Epithelial cell of proximal tubule (primary cell): ENCODE measurements around the gene FAM184B. TPM values are rescaled to one million over a fixed set of nuclear protein-coding genes. Genes with fewer than 3 reads are reported as not detected.

Experiments used
- DNase-seq: peaks from one replicate; pipeline ENCODE4 v3.0.0-alpha.2; 2011; ENCODE audit warnings: low read depth
- H3K4me3 ChIP-seq: 2 replicates; pipeline ENCODE4 v1.5.1; 2011; ENCODE audit warnings: low read depth, mild to moderate bottlenecking, low read length
- CTCF ChIP-seq: conservative IDR thresholded peaks from 2 replicates; pipeline ENCODE4 v1.5.1; 2012; ENCODE audit warnings: low read depth, mild to moderate bottlenecking, low read length
- total RNA-seq: library from RNA; depleted of rRNA; stranded (reverse); fragments of >200 nt; gene quantifications from 2 replicates; pipeline ENCODE4 v1.2.3, GENCODE V29; 2015

FAM184B gene
- total RNA-seq, 1 donor from 2014 or later = 0.17 TPM

GRCh38 chr4:17757621-17758020 is 23.8 kb downstream of the FAM184B start:
- TF ChIP-seq CTCF = no peak
- H3K4me3 ChIP-seq = no peak overlapping the region
- DNase-seq = no peak

DNA sequence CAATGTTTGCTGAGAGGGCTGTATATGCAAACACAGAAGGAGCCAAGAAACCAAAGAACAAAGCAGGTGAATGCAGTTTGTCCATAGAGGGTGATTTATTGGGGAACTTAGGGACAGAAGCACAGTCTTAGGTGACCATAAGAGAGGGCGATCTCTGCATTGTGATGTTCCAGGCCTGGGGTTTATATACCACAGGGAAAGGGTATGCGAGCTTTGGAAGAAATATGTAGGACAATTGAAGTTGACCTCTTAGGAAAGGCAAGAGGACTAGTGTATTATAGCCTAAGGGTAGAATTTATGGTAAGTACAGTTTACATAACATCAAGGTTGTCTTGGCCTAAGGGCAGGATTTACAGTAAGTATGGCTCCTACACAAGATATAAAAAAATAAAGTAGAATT is 27.8 kb downstream of the FAM184B start:
- no peak overlapping the region for H3K4me3 ChIP-seq
- no peak for DNase-seq
- TF ChIP-seq CTCF = no peak

DNA sequence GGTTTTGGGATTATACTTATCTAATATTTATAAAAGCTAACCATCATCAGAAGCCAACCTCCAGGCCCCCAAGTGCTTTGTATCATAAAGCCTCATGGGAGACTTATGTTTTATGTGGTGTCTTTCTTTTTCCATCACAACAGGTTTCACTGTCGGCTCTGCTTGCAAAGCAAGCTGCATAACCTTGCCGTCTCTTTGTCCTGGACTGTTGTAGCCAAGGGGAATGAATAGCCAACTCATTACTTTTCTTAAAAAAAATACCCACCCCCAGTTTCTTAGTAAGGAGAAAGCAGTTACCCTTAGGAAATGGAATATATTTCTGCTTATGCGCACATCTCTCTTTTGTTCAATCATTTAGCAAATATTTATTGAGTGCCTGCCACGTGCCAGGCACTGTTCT is 40.7 kb downstream of the FAM184B start:
- no peak for TF ChIP-seq CTCF
- no peak for DNase-seq
- H3K4me3 ChIP-seq = no peak overlapping the region

GRCh38 chr4:17736484-17736883 is 44.9 kb downstream of the FAM184B start:
- no peak for DNase-seq
- H3K4me3 ChIP-seq = no peak overlapping the region
- no peak for TF ChIP-seq CTCF

DNA sequence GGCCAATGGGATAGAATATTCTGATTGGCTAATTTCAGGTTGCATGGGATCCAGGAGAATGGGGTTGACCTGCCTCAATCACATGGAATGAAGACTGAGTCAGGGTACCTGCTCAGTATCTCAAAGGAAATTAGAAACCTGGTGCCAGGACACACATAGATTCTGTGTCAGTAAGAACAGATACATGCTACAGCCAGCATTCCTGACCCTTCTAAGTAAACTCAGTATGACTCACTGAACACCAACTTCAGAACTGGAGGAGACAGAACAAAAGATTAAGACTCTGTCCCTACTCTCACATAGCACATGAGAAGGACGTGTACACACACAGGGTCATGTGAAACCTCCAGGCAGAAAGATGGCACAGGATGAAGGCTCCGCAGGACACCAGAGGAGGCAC is 54.5 kb downstream of the FAM184B start:
- no peak overlapping the region for H3K4me3 ChIP-seq
- DNase-seq = no peak
- TF ChIP-seq CTCF = no peak

- no peak for DNase-seq
- H3K4me3 ChIP-seq = no peak overlapping the region
- TF ChIP-seq CTCF = no peak
These were observed 57.8 kb downstream of the FAM184B start for GRCh38 chr4:17723648-17724047.

DNA sequence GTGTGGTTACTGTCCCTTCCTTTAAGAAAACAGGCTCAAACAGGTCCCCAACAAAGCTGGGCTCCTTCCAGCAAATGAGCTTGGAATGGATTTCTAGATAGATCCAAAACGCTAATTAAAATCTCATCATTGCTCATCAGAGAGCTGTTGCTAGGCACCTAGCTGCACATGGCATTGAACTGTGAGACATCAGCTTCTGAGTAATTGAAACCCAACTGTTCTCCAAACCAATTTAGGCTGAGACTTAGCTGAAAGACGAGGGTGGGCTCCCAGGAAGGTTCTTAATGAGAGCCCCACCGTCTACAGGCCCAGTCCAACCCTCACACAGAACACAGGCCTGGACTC is 59.1 kb downstream of the FAM184B start:
- no peak for DNase-seq
- no peak for TF ChIP-seq CTCF
- no peak overlapping the region for H3K4me3 ChIP-seq
